ENCODE results near the gene ZNF304. TPM values are rescaled to one million over a fixed set of nuclear protein-coding genes. Genes with fewer than 3 reads are reported as not detected.

ZNF304 gene
- 10 to 100 TPM in 5 of 8 experiments, 1 to 10 TPM in 3; 5.7 to 12.0 (median 10.7) TPM for total RNA-seq

DNA sequence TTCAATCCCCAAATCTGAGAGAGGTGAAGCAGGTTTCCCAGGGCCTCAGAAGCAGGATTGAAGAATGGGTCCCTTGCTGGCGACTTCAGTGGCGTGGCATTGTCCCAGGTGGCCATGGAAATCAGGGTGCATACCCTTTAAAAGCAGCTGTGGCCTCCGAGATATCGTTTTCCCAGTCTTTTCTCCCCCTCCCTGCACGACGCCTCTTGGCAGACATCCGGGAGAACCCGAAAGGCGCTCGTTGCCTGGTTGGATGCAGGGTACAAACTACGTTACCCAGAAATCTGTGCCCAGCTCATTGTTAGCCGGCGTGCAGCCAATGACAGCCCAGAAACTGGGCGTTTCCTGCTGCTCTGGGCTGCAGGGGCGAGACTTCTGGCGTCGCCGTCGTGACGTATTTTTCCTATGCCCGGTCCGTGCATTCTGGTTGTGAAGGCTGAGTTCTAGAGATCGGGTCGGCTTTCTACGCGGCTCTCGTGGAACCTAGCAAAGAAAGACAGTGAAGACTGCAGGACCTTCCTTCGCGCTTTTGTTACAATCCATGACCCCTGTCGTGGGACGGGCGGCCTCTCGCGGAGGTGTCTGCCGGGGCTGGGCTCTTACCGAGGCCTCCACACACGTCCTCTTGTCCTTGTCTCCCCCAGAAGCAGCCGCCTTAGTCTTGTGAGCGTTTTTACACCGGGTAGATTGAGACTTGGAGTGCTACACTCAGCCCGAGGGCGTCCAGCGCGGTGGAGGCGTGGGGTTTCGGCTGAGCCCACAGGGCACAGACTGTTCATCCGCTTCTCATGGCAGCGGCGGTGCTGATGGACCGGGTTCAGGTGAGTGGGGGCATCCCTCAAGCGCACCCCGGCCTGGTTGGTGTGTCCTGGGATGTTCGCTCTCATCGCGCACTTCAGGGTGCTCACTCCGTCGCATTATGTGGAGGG is at the start of gene ZNF304:
TSS of gene ZNF304 (plus strand) at position 395 of the 929 bp plus-strand sequence. CDS start at position 789, 394 bp downstream.
- ATAC-seq (replicated peaks in 6 of 8) = peak; percentile 91 to 100 (median 100)
- peak within 1 kb of the TSS; percentile 53 to 64 for H3K27ac ChIP-seq
- peaks cover 7 to 14% of the 10 kb centered on the region in 2 donors for H3K4me1 ChIP-seq (replicated peaks in 1 of 2)
- H3K4me3 ChIP-seq = peak within 1 kb of the TSS; percentile 84 to 93 (median 89)
- in situ Hi-C loops (cut with MboI; ENCODE audit: low pct_unique_long_range_greater_than_20kb in 2 of 9, low sequenced_read_pairs in 9 of 9, unreplicated experiment in 9 of 9) = no loop called here
- WGBS, 10 experiments = 0 to 5% (median 0%) methylated on average over 1 to 27 of the region's 57 CpGs; no CpG with 5 or more reads in 5 of the 10 experiments

- WGBS, 10 experiments = 50 to 100% (median 78%) methylated on average over 1 of the region's 1 CpG; no CpG with 5 or more reads in 6 of the 10 experiments
- ATAC-seq (replicated peaks in 6 of 8) = peak in 7 of 8 experiments; percentile 29 to 96 (median 57)
- H3K4me1 ChIP-seq (replicated peaks in 1 of 2) = no peaks in the 10 kb centered on the region
- no peak overlapping the region for H3K27ac ChIP-seq
- no peak overlapping the region for H3K4me3 ChIP-seq
- in situ Hi-C loops (cut with MboI; ENCODE audit: low pct_unique_long_range_greater_than_20kb in 2 of 9, low sequenced_read_pairs in 9 of 9, unreplicated experiment in 9 of 9) = no loop called here
These were observed 49.0 kb upstream of the ZNF304 start for GRCh38 chr19:57302020-57302465.

DNA sequence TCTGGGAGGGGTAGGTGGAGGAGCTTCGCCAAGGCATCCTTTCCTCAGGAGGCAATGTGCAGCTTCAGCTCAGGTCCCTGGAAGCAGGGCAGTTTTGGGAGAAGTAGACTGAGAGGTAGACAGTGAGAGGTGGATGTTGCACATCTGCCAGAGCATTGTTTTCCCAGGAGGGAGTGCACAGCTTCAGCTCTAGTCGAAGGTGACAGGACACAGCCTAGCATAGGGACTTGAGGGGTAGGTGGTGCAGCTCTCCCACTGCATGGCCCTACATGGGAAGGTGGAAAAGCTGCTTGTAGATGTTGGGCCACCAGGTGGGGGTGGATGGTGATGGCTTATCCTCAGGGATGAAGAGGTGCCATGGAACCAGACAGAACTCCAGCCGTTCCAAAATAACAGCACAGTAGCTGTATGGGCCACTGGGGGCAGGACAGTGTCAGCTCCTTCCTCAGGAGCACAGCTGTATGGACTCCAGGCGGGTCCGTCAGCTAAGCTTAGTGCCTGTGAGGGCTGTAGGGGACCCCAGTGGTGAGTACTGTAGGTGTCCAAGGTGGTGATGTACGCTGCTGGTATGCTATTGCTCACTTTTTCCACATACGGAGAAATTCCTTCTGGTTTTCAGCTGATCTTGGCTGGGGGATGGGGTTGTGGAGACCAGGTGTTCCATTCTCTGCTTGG is 48.2 kb upstream of the ZNF304 start:
- ATAC-seq (replicated peaks in 6 of 8) = peak in 5 of 8 experiments; percentile 1 to 39 (median 13)
- in situ Hi-C loops (cut with MboI; ENCODE audit: low pct_unique_long_range_greater_than_20kb in 2 of 9, low sequenced_read_pairs in 9 of 9, unreplicated experiment in 9 of 9) = no loop called here
- Histone ChIP-seq H3K4me3 (no peak overlapping the region), H3K27ac (no peak overlapping the region), H3K4me1 (replicated peaks in 1 of 2) (no peaks in the 10 kb centered on the region)
- WGBS, 10 experiments = 70 to 100% (median 93%) methylated on average over 1 to 3 of the region's 7 CpGs; no CpG with 5 or more reads in 5 of the 10 experiments

GRCh38 chr19:57305056-57305455 is 46.0 kb upstream of the ZNF304 start:
- WGBS, 10 experiments = 0 to 100% (median 40%) methylated on average over 1 of the region's 1 CpG; no CpG with 5 or more reads in 3 of the 10 experiments
- H3K4me3 ChIP-seq = no peak overlapping the region
- in situ Hi-C loops (cut with MboI; ENCODE audit: low pct_unique_long_range_greater_than_20kb in 2 of 9, low sequenced_read_pairs in 9 of 9, unreplicated experiment in 9 of 9) = no loop called here
- H3K4me1 ChIP-seq (replicated peaks in 1 of 2) = no peaks in the 10 kb centered on the region
- H3K27ac ChIP-seq = no peak overlapping the region
- ATAC-seq (replicated peaks in 6 of 8) = no peak

- ATAC-seq (replicated peaks in 6 of 8) = peak in 1 of 8 experiments; percentile 5
- in situ Hi-C loops (cut with MboI; ENCODE audit: low pct_unique_long_range_greater_than_20kb in 2 of 9, low sequenced_read_pairs in 9 of 9, unreplicated experiment in 9 of 9) = no loop called here
These were observed 42.6 kb upstream of the ZNF304 start for GRCh38 chr19:57308514-57308913.

DNA sequence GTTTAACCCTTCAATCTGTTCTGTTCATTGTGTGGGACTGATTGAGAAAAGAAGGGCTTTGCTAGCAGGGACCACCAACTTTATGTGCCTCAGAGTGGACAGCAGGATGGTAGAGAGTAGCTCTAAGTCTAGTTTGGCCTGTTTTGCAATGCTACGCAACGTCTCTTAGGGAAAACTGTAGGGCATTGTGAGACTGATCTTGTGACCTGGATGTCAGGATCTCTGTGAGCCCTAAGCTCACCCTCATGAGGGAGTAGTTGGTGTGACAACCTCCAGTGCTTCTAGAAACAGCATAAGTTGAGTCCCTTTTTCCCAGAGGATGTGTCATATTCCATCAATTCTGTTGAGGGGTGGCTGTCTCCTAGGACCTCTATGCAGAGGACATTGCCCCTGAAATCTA is 40.3 kb upstream of the ZNF304 start:
- Histone ChIP-seq H3K4me1 (replicated peaks in 1 of 2) (no peaks in the 10 kb centered on the region), H3K4me3 (no peak overlapping the region), H3K27ac (no peak overlapping the region)
- 65 to 100% (median 79%) methylated on average over 2 of the region's 2 CpGs; no CpG with 5 or more reads in 6 of the 10 experiments for WGBS, 10 experiments
- in situ Hi-C loops (cut with MboI; ENCODE audit: low pct_unique_long_range_greater_than_20kb in 2 of 9, low sequenced_read_pairs in 9 of 9, unreplicated experiment in 9 of 9) = no loop called here
- peak in 1 of 8 experiments; percentile 17 for ATAC-seq (replicated peaks in 6 of 8)

More at GRCh38 chr19:57308514-57308913, 42.6 kb upstream of the ZNF304 start:
- no peak overlapping the region for H3K4me3 ChIP-seq
- no peak overlapping the region for H3K27ac ChIP-seq
- H3K4me1 ChIP-seq (replicated peaks in 1 of 2) = no peaks in the 10 kb centered on the region

- peak in 1 of 8 experiments; percentile 37 for ATAC-seq (replicated peaks in 6 of 8)
- Histone ChIP-seq H3K27ac (no peak overlapping the region), H3K4me3 (no peak overlapping the region), H3K4me1 (replicated peaks in 1 of 2) (no peaks in the 10 kb centered on the region)
- WGBS, 10 experiments = 13 to 94% (median 49%) methylated on average over 1 to 4 of the region's 4 CpGs; no CpG with 5 or more reads in 3 of the 10 experiments
- in situ Hi-C loops (cut with MboI; ENCODE audit: low pct_unique_long_range_greater_than_20kb in 2 of 9, low sequenced_read_pairs in 9 of 9, unreplicated experiment in 9 of 9) = no loop called here
These were observed 36.9 kb upstream of the ZNF304 start for GRCh38 chr19:57314146-57314545.

DNA sequence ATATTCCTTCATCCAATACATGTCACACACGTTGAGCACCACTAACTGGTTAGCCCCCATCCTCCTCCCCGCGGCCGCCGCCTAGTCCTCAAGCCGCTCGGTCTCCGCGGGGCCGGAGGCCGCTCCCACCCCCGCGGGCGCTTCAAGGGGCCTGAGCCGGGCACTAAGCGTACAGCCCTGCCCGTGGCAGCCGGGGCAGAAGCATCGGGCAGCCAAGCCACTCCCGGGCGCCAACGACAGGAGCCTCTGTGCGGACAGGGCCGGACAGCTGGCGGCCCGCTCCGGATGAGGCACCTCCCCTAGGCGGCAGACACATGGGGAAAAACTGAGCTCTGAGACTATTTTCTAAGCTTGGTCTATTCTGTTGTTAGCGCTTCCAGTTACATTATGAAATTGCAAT is 33.6 kb upstream of the ZNF304 start:
- Histone ChIP-seq H3K27ac (no peak overlapping the region), H3K4me3 (no peak overlapping the region), H3K4me1 (replicated peaks in 1 of 2) (peaks cover 15 to 16% of the 10 kb centered on the region in 2 donors)
- in situ Hi-C loops (cut with MboI; ENCODE audit: low pct_unique_long_range_greater_than_20kb in 2 of 9, low sequenced_read_pairs in 9 of 9, unreplicated experiment in 9 of 9) = no loop called here
- WGBS, 10 experiments = 0 to 80% (median 33%) methylated on average over 1 to 9 of the region's 29 CpGs; no CpG with 5 or more reads in 3 of the 10 experiments
- ATAC-seq (replicated peaks in 6 of 8) = peak in 2 of 8 experiments; percentile 2 to 3

DNA sequence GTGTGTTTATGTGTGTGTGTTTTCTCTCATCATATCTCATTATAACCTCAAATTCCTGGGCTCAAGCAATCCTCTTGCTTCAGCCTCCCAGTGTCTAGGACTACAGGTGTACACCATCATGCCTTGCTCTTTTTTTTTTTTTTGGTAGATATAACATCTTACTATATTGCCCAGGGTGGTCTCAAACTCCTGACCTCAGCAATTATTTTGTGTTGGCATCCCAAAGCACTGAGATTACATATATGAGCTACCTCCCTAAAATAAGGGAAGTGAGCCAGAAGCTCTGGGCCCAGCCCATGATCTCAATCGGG is 31.2 kb upstream of the ZNF304 start:
- in situ Hi-C loops (cut with MboI; ENCODE audit: low pct_unique_long_range_greater_than_20kb in 2 of 9, low sequenced_read_pairs in 9 of 9, unreplicated experiment in 9 of 9) = no loop called here
- Histone ChIP-seq H3K4me3 (peak overlapping the region; percentile 64 to 81 (median 72)), H3K4me1 (replicated peaks in 1 of 2) (peaks cover 17 to 19% of the 10 kb centered on the region in 2 donors), H3K27ac (peak overlapping the region; percentile 61 to 69)
- ATAC-seq (replicated peaks in 6 of 8) = peak in 3 of 8 experiments; percentile 15 to 27 (median 21)
- WGBS, 10 experiments = 0% methylated on average over 1 of the region's 1 CpG; no CpG with 5 or more reads in 8 of the 10 experiments

- Histone ChIP-seq H3K27ac (peak within 1 kb of the TSS; percentile 65 to 82), H3K4me3 (peak within 1 kb of the TSS; percentile 64 to 81 (median 72)), H3K4me1 (replicated peaks in 1 of 2) (peaks cover 17 to 19% of the 10 kb centered on the region in 2 donors)
- 0 to 6% (median 1%) methylated on average over 1 to 35 of the region's 71 CpGs; no CpG with 5 or more reads in 4 of the 10 experiments for WGBS, 10 experiments
- in situ Hi-C loops (cut with MboI; ENCODE audit: low pct_unique_long_range_greater_than_20kb in 2 of 9, low sequenced_read_pairs in 9 of 9, unreplicated experiment in 9 of 9) = no loop called here
- ATAC-seq (replicated peaks in 6 of 8) = peak; percentile 97 to 100 (median 99)
These were observed 30.6 kb upstream of the ZNF304 start, which contains the start of gene ZNF543 for GRCh38 chr19:57320180-57321084. Gene ZNF543, plus strand, starts transcription at chr19:57320472. Its CDS starts 382 bp downstream, at chr19:57320854.

GRCh38 chr19:57321116-57321515 is 30.0 kb upstream of the ZNF304 start:
- H3K4me1 ChIP-seq (replicated peaks in 1 of 2) = peaks cover 17 to 19% of the 10 kb centered on the region in 2 donors
- peak overlapping the region in 1 of 2 donors; percentile 82 for H3K27ac ChIP-seq
- in situ Hi-C loops (cut with MboI; ENCODE audit: low pct_unique_long_range_greater_than_20kb in 2 of 9, low sequenced_read_pairs in 9 of 9, unreplicated experiment in 9 of 9) = no loop called here
- WGBS, 10 experiments = 0 to 76% (median 43%) methylated on average over 1 to 8 of the region's 8 CpGs; no CpG with 5 or more reads in 1 of the 10 experiments
- no peak for ATAC-seq (replicated peaks in 6 of 8)
- peak overlapping the region; percentile 64 to 81 (median 72) for H3K4me3 ChIP-seq

DNA sequence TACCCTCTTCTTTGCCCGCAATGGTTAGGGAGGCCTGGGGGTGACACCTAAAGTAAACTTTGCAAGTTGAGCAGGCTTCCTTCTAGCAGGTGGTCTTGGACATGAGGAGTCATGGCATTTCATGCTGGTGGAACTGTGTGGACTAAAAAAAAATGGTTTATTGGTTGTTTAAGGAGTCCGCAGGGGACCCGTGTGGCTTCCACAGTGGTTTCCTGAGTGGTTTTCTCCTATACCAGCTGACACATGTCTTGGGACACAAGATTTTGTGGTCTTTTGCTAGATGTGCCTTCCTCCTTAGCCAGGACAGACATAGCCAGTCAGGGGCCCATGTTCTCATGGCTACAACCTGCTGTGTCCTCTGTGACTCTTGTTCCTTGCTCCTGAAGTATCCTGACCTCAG is 29.3 kb upstream of the ZNF304 start:
- in situ Hi-C loops (cut with MboI; ENCODE audit: low pct_unique_long_range_greater_than_20kb in 2 of 9, low sequenced_read_pairs in 9 of 9, unreplicated experiment in 9 of 9) = no loop called here
- ATAC-seq (replicated peaks in 6 of 8) = no peak
- no peak overlapping the region for H3K27ac ChIP-seq
- H3K4me1 ChIP-seq (replicated peaks in 1 of 2) = peaks cover 17 to 19% of the 10 kb centered on the region in 2 donors
- 83 to 100% (median 100%) methylated on average over 1 to 3 of the region's 3 CpGs; no CpG with 5 or more reads in 5 of the 10 experiments for WGBS, 10 experiments
- H3K4me3 ChIP-seq = peak overlapping the region; percentile 64 to 81 (median 72)

Measured in motor neuron (in vitro differentiated cells).